Memory B cell (primary cell): Measurements from ENCODE around the gene MUC13.

Experiments
- ATAC-seq: fragments of 150-1000 bp; cut with Tn5 transposase; 2 replicates; pipeline ENCODE4 v1.10.0; 2021; ENCODE audit warnings: low read depth, mild to moderate bottlenecking, moderate library complexity
- DNase-seq, 2 donors: peaks; one replicate each; pipeline ENCODE4 v3.0.0; 2022; ENCODE audit warnings: low spot score in 2 of 2
- H3K27ac Mint-ChIP-seq: one replicate; pipeline ENCODE4 v1.8.0; 2022; ENCODE audit warnings: mild to moderate bottlenecking, moderate library complexity, mixed read lengths
- H3K27me3 Mint-ChIP-seq: one replicate; pipeline ENCODE4 v1.8.0; 2022; ENCODE audit warnings: mixed read lengths
- H3K36me3 Mint-ChIP-seq: one replicate; pipeline ENCODE4 v1.8.0; 2022; ENCODE audit warnings: mild to moderate bottlenecking, mixed read lengths
- H3K4me1 Mint-ChIP-seq: one replicate; pipeline ENCODE4 v1.8.0; 2022; ENCODE audit warnings: mixed read lengths
- H3K4me3 Mint-ChIP-seq: one replicate; pipeline ENCODE4 v1.8.0; 2022; ENCODE audit warnings: mild to moderate bottlenecking, moderate library complexity, mixed read lengths
- H3K9me3 Mint-ChIP-seq: one replicate; pipeline ENCODE4 v1.8.0; 2022; ENCODE audit warnings: mixed read lengths

The MUC13 gene

DNA sequence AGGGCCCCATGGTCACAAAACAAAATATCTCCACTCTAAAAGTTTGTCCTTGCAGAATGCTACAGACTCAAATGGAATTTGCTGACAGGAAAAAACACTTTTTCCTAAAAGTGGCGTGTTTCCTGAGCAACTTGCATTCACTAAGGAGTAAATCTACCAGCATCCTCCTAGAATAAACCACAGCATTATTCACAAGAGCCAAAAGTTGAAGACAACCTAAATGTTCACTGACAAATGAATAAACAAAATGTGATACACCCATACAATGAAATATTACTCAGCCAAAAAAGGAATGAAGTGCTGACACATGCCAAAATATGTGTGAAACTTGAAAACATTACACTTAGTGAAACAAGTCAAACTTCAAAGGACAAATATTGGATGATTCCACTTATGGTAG is 76.3 kb downstream of the MUC13 start:
- no peak for ATAC-seq

DNA sequence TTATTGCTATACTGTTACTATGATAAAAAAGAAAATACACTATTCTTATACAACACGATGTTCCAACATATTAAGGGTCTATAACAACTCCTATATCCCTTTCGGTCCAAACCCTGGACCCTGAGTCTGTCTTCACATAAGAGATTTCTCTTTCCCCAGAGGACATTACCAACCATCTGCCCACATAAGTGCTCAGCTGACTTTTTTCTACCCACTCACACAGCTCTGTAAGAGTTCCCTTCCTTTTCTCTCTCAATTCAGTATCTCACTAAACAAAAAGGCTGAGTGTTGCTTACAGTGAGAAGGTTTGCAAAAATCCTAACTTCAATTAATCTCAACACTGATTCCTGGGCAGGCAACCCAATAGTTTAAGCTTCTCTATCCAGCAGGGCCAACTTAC is 77.9 kb downstream of the MUC13 start:
- H3K36me3 Mint-ChIP-seq, result no peaks in the 10 kb centered on the region
- no peak for DNase-seq
- H3K27ac Mint-ChIP-seq, result no peak overlapping the region
- no peak for ATAC-seq
- H3K4me3 Mint-ChIP-seq, result no peak overlapping the region
- H3K27me3 Mint-ChIP-seq, result peaks cover 17% of the 10 kb centered on the region
- H3K9me3 Mint-ChIP-seq, result no peaks in the 10 kb centered on the region
- H3K4me1 Mint-ChIP-seq, result no peaks in the 10 kb centered on the region

More for the DNA sequence above, 76.3 kb downstream of the MUC13 start:
- no peak overlapping the region for H3K4me3 Mint-ChIP-seq
- no peaks in the 10 kb centered on the region for H3K4me1 Mint-ChIP-seq
- H3K27ac Mint-ChIP-seq, result no peak overlapping the region
- H3K27me3 Mint-ChIP-seq, result peaks cover 15% of the 10 kb centered on the region
- no peaks in the 10 kb centered on the region for H3K9me3 Mint-ChIP-seq
- no peaks in the 10 kb centered on the region for H3K36me3 Mint-ChIP-seq
- no peak for DNase-seq
